DND-41 (cell line): Measurements from ENCODE around the gene XKR7.

ENCODE experiments used
- ATAC-seq: fragments of 200-7000 bp; cut with Tn5 transposase; 3 replicates; pipeline ENCODE4 v1.9.1; 2021; ENCODE audit warnings: low read depth; ENCODE audit not compliant: insufficient read depth
- DNase-seq: peaks from one replicate; pipeline ENCODE4 v3.0.0-alpha.2; 2020
- H2AFZ ChIP-seq: 2 replicates; pipeline ENCODE4 v1.6.0; 2012; ENCODE audit warnings: low read depth, low read length
- H3K27ac ChIP-seq: 2 replicates; pipeline ENCODE4 v1.5.1; 2012; ENCODE audit warnings: low read length, inconsistent platforms
- H3K27me3 ChIP-seq: fragments of 200-600 bp; sonication (generic); 2 replicates; pipeline ENCODE4 v1.6.0; 2012; ENCODE audit warnings: low read length, mild to moderate bottlenecking, inconsistent platforms; ENCODE audit not compliant: insufficient read depth, poor library complexity
- H3K36me3 ChIP-seq: 2 replicates; pipeline ENCODE4 v1.5.1; 2012; ENCODE audit warnings: low read length, inconsistent platforms; ENCODE audit not compliant: insufficient read depth
- H3K4me1 ChIP-seq: 2 replicates; pipeline ENCODE4 v1.5.1; 2012; ENCODE audit warnings: mild to moderate bottlenecking, low read length; ENCODE audit not compliant: insufficient read depth
- H3K4me2 ChIP-seq: 2 replicates; pipeline ENCODE4 v1.6.0; 2012; ENCODE audit warnings: mild to moderate bottlenecking, moderate library complexity, low read length, inconsistent platforms; ENCODE audit not compliant: insufficient read depth
- H3K4me3 ChIP-seq, 2 experiments: fragments of 200-600 bp in 1 of 2; shearing (Covaris generic) in 1 of 2; 2 replicates each; pipeline ENCODE4 v1.5.1; 2012 to 2016; ENCODE audit warnings: inconsistent platforms in 2 of 2, low read length in 2 of 2, mild to moderate bottlenecking in 2 of 2, low read depth in 1 of 2, moderate library complexity in 1 of 2
- H3K79me2 ChIP-seq: 2 replicates; pipeline ENCODE4 v1.6.0; 2012; ENCODE audit warnings: low read length, inconsistent platforms; ENCODE audit not compliant: insufficient read depth
- H3K9ac ChIP-seq: 2 replicates; pipeline ENCODE4 v1.6.0; 2012; ENCODE audit warnings: low read depth, mild to moderate bottlenecking, inconsistent platforms, low read length, moderate library complexity
- H3K9me3 ChIP-seq: 2 replicates; pipeline ENCODE4 v1.5.1; 2012; ENCODE audit warnings: low read length, moderate library complexity, mild to moderate bottlenecking, inconsistent platforms; ENCODE audit not compliant: insufficient read depth, severe bottlenecking
- H4K20me1 ChIP-seq: 2 replicates; pipeline ENCODE4 v1.6.0; 2012; ENCODE audit warnings: low read length; ENCODE audit not compliant: insufficient read depth
- EZH2 ChIP-seq: IDR thresholded peaks from 3 replicates; pipeline ENCODE4 v1.6.1; 2012; ENCODE audit warnings: borderline replicate concordance, low read depth, mild to moderate bottlenecking, moderate library complexity, low read length, inconsistent platforms; ENCODE audit not compliant: severe bottlenecking
- TF ChIP-seq, protein P1 (sequence below): IDR thresholded peaks from 2 replicates; pipeline ENCODE4 v1.5.1; 2012; ENCODE audit warnings: borderline replicate concordance, low read length, moderate library complexity, mild to moderate bottlenecking; ENCODE audit not compliant: poor library complexity, severe bottlenecking; ENCODE audit errors: extremely low read depth

Gene XKR7

DNA sequence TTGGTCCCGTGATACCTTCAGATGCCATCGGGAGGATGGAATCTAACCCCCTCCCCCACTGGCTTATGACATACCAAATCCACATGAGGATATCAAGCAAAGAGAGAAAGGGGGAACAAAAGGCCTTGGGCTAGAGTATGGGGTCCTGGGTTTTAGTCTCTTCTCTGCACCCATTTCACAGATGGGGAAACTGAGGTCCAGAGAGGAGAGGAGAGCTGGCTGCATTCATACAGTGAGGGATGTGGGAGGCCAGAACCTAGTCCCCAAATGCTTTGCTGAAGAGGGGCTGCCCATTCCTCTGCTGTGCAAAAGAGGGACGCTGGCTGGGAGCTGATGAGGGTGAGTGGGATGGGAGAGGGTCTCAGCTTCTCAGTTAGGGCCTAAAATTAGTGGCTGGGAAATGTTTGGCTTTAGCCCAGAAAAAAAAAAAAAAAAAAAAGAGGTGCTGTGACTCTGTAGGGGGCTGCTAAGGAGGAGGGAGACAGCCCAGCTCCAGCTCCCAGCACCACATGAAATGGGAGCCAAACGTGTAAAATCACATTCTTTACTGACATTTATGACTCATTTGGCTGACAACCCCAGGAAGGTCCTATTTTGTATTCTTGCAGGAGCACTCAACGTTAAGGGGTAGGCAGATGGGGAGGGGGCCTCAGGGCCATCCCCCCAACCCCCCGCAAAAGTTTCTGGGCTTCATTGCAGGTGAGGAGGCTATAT is 11.9 kb downstream of the XKR7 start:
- no peaks in the 10 kb centered on the region for H3K4me1 ChIP-seq
- H3K9ac ChIP-seq = no peak overlapping the region
- no peaks in the 10 kb centered on the region for H3K9me3 ChIP-seq
- H3K36me3 ChIP-seq = no peaks in the 10 kb centered on the region
- no peak overlapping the region for H3K4me3 ChIP-seq
- H2AFZ ChIP-seq = no peak overlapping the region
- no peak for DNase-seq
- TF ChIP-seq, protein P1, sequence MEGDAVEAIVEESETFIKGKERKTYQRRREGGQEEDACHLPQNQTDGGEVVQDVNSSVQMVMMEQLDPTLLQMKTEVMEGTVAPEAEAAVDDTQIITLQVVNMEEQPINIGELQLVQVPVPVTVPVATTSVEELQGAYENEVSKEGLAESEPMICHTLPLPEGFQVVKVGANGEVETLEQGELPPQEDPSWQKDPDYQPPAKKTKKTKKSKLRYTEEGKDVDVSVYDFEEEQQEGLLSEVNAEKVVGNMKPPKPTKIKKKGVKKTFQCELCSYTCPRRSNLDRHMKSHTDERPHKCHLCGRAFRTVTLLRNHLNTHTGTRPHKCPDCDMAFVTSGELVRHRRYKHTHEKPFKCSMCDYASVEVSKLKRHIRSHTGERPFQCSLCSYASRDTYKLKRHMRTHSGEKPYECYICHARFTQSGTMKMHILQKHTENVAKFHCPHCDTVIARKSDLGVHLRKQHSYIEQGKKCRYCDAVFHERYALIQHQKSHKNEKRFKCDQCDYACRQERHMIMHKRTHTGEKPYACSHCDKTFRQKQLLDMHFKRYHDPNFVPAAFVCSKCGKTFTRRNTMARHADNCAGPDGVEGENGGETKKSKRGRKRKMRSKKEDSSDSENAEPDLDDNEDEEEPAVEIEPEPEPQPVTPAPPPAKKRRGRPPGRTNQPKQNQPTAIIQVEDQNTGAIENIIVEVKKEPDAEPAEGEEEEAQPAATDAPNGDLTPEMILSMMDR = no peak
- no peak for TF ChIP-seq EZH2
- no peak overlapping the region for H3K27ac ChIP-seq
- H3K4me2 ChIP-seq = no peak overlapping the region
- no peaks in the 10 kb centered on the region for H3K79me2 ChIP-seq
- no peaks in the 10 kb centered on the region for H3K27me3 ChIP-seq
- ATAC-seq = no peak
- 0 out of 2 replicates have a peak, but pooled peaks cover 2% of the 10 kb centered on the region for H4K20me1 ChIP-seq

DNA sequence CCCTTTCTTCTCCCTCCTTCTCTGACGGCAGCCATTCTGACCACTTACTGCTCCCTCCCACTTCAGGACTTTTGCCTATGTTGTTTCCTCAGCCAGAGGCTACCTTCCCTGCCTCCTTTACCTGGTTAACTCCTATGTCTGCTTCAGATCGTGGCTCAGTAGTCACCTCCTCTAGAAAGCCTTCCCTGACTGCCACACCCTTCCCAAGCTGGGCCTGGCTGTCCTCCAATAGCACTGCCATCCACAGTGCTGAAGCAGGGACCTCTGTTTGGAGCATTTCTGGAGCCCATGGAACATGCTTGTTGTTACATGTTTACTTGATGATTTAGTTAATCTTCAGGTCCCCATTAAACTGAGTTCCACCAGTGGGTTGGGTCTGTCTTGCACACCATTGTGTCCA is 13.8 kb downstream of the XKR7 start:
- DNase-seq (no peak), ATAC-seq (no peak)
- Histone ChIP-seq H4K20me1 (0 out of 2 replicates have a peak, but pooled peaks cover 2% of the 10 kb centered on the region), H3K4me2 (no peak overlapping the region), H2AFZ (no peak overlapping the region), H3K36me3 (no peaks in the 10 kb centered on the region), H3K4me1 (no peaks in the 10 kb centered on the region), H3K4me3 (no peak overlapping the region), H3K27ac (no peak overlapping the region), H3K27me3 (no peaks in the 10 kb centered on the region), H3K9ac (no peak overlapping the region), H3K9me3 (no peaks in the 10 kb centered on the region), H3K79me2 (no peaks in the 10 kb centered on the region)
- no peak for TF ChIP-seq EZH2
- TF ChIP-seq, protein P1 = no peak

DNA sequence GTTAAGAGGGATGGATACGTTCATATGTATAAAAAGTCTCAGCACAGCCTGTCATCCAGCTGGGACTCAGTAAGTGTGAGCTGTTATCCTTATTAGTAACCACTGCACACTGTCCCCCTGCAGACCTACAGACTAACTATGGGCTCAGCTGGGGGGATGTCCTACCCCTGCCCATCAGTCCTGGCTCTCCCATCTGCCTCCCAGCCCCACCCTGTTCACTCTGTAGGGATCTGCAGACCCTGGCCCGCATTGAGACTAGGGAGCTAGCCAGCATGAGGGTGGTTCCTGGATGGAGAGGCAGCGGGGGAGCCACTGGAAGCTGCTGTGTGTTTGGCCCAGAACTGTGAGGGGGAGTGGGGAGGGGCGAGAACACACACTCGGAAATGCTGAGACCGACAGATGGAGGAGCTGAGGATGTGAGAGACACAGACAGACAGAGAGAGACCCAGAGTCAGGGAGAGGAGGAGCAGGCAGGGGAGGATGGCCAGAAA is 17.1 kb downstream of the XKR7 start:
- no peaks in the 10 kb centered on the region for H3K27me3 ChIP-seq
- TF ChIP-seq, protein P1 = no peak
- no peak for TF ChIP-seq EZH2
- DNase-seq (no peak), ATAC-seq (no peak)
- H3K36me3 ChIP-seq = no peaks in the 10 kb centered on the region
- no peaks in the 10 kb centered on the region for H3K9me3 ChIP-seq
- no peak overlapping the region for H3K4me3 ChIP-seq
- H3K4me1 ChIP-seq = no peaks in the 10 kb centered on the region
- H3K9ac ChIP-seq = no peak overlapping the region
- no peaks in the 10 kb centered on the region for H3K79me2 ChIP-seq
- H3K4me2 ChIP-seq = no peak overlapping the region
- H2AFZ ChIP-seq = no peak overlapping the region
- 0 out of 2 replicates have a peak, but pooled peaks cover 2% of the 10 kb centered on the region for H4K20me1 ChIP-seq
- no peak overlapping the region for H3K27ac ChIP-seq
